GM15510 (cell line): ENCODE results near the gene CENPX.

Experiments
- POLR2A ChIP-seq: IDR thresholded peaks from 3 replicates; pipeline ENCODE4 v1.6.1; 2011; ENCODE audit warnings: borderline replicate concordance; ENCODE audit not compliant: insufficient read length; ENCODE audit errors: extremely low read depth

The CENPX gene

DNA sequence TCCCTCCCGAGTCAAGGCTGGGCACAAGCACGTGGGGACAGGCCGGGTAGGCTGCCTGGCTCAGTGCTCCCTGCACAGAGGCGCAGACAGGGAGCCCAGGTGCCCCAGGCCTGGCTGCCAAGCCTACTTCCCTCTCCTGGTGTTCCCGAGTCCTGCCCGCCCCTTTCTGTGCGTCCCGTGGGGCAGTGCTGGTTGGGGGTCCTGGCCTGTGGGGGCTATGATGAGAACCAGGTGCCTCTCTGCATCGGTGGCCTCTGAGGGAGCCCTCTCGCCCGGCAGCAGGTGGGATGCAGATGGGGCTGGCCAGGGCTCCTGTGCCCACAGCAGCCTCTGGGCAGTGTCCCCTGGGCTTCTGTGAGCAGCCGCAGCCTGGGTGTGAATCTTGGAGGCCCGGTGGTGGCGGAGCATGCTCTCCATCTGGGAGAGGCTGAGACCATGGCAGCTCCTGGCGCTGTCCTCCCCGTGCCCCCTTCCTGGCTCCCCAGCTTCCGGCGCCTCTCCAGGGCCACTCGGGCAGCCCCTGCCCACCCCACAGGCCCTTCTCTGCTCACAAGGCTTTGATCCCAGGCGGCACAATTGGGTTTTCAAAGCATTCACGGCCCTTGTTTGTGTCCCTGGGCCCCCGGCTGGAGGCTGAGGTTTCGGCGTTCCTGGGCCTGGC lies 7.2 kb downstream of the CENPX start:
- no peak for TF ChIP-seq POLR2A

DNA sequence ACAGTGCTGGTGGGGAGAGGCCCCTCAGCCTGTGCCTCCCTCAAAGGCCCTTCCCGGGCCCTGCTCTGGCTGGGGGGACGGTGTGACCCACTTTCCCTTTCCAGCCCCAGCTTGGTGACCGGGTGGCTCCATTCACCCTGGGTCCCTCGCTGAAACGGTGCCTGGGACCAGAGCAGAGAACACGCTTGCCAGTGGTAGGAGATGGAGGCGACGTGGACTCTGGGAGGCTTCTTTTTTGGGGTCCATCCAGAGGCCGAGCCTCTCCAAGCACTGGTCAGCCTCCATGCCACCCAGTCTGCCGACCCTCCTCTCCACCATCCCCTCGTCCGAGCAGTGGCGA lies 7.7 kb downstream of the CENPX start:
- no peak for TF ChIP-seq POLR2A

DNA sequence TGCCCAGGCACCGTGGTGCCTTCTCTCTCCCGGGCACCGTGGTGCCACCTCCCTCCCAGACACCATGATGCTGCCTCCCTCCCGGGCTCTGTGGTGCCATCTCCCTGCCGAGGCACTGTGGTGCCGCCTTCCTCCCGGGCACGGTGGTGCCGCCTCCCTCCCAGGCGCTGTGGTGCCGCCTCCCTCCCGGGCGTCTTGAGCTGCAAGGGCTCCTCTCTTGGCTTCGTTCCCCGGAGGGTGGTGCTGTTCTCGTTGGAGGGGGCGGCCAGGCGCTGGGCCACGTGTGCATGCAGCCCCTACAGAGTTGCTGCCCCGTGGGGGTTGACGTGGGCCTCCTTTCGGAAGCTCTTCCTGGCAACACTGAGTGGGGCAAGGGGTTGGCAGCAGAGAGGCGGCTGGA lies 8.2 kb downstream of the CENPX start:
- TF ChIP-seq POLR2A, result no peak

DNA sequence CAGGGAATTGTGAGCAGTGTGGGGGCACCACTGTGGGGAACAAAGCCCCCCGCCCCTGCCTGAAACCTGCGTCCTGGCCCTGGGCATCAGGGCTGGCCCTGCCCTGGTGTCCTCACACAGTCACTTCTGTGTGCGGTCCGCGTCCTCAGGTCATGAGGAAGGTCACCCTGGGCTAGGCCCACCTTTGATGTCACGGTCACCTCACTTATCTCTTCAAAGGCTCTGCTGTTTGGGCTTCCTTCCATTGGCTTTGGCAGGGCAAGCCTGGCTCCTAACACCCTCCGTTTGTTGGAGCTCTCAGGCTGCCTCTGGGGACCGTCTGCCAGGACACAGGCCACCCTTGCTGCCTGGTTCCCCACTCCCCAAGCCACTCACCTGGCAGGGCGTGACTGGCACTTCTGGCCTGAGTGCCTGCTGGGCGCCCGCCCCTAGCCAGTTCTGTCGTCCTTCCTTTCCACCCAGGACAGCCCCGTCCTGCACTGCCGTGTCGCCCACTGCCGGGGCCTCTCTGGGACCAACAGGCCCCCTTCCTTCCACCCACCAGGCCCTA lies 8.8 kb downstream of the CENPX start:
- TF ChIP-seq POLR2A, result no peak

DNA sequence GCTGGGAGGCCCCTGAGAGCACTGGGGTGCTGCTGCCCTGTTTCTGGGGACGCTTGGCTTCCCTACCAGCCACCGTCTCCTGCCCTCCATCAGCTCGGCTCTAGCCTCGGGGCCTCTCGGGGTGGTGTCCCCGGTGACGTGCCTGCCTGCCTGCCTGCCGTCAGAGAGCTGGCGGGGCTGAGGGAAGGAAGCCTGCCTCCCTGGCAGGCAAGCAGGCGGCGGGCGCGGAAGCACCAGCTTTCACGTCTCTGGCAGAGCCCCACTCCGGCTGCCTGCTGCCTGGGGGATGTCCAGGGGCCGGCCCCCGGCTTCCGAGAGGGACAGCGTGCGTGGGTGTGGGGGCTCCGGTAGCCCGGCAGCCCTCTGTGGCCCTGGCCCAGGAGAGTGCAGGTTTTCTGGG lies 9.3 kb downstream of the CENPX start:
- TF ChIP-seq POLR2A, result no peak

DNA sequence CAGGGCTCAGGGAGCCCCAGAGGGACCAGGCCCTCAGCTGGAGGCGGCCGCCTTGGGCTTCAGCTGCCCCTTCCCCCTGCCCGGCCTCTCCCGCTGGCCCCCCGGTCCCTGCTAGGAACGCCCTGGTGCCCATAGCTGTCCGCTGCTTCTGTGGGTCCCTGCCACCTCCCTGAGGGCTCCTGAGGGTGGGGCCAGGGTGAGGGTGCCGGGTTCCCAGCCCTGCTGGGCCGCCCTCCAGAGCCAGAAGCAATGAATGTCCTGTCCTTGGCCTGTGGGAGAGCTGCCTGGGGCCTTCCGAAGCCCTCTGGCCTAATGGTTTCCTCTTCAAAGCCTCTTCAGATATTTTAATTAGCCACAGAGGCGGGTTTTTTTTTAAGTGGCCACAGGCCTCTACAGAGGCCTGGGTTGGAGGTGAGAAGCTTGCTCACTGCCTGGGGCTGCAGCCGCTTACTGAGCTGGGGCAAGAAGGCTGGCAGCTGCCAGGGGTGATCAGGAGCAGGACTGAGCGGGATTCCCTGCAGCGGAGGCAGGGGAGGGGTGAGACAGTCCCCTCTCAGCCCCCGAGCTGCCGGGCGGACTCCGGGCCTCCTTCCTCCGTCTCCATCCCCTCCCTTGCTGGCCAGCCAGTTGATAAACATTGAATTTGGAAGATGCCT lies 9.9 kb downstream of the CENPX start:
- TF ChIP-seq POLR2A, result no peak

DNA sequence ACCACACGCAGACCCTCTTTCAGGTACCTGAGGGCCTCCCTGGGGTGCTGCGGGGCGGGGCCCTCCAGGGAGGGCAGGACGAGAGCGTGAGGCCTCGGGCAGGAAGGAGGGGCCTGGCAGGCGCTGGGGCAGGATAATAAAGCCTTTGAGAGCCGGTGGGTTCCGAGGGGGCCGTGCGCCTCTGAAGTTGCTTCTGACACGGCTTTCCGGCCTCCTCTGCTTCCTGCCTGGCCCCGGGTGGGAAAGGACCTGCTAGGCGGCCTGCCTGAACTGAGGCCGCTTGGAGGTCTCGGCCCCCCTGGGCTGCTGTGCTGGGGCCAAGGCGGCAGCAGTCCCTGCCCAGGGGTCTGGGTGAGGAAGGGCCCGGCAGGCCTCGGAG lies 10.4 kb downstream of the CENPX start:
- TF ChIP-seq POLR2A, result no peak

DNA sequence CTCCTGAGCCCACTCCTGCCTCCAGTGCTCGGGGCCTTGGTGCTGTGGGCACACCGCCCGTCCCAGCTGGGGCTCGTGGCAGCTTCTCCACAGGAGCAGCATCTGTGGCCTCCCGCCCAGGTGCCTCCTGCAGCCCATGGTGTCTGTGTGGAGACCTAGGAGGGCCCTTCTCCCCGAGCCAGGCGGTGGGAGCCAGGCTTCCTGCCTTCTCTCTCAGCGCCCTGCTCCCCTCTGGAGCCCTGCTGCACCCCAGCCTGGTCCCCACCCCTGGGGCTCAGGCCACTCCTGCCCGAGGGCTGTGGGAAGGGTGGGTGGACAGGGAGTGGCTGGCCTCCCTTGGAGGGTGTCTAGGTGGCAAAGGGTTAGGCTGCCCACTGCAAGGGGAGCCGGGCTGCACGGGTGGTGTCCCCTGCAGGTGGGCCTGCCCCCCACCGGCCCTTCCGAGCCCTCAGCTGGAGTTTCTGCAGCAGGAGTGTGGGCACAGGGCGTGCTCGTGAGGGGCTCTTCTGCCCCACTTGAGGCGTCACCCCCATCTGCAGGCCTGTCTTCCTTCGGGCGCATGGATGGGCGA lies 11.0 kb downstream of the CENPX start:
- no peak for TF ChIP-seq POLR2A

DNA sequence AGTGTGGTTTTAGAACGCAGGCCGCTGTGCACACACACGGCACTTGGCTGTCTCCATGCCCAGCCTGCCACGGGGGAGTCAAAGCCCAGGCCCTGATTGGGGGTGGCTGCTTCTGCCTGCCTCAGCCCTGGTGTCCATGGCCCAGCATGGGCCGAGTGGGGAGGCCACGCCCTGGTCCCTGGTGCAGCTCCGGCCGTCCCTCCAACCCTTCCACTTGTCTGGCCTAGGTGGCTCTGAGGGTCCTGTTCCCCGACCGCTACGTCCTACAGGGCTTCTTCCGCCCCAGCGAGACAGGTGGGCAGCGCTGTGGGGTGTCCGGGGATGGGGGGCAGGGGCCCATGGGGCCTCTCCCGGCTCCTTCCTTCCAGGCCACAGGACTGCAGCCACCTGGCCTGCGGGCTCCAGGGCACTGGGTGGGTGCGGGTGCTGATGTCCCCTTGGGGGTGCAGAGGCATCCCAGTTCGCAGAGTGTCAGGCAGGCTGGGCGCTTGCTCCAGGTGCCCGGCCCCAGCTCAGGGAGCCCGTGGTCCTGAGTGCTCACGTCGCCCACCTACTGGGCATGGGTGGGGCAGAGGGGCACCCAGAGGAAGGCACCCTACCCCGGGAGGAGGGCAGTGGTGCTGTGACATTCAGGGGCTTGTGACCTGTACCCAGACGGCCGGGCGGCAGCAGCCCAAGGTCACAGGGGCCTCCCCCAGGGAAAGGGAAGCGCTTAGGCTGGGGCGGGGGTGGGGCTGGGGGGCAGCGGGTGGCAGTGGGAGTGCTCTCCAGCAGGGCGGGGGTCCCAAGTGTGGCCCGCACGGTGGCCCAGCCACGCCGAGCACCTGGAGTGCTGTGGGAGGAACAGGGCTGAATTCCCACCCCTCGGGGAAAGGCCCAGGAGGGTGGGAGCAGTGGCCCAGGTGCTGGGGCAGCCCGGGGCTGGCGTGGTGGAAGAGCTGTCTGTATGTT lies 11.8 kb downstream of the CENPX start:
- no peak for TF ChIP-seq POLR2A

DNA sequence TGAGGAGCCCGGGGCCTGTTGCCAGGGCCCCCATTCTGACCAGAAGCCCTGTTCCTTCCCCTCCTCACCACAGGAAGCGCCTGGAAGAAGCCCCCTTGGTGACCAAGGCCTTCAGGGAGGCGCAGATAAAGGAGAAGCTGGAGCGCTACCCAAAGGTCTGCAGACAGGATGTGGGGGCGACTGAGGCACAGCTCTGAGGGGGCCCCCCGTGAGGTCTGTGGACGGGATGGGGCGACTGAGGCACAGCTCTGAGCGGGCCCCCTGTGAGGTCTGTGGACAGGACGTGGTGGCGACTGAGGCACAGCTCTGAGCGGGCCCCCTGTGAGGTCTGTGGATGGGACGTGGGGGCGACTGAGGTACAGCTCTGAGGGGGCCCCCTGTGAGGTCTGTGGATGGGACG lies 13.3 kb downstream of the CENPX start:
- TF ChIP-seq POLR2A, result no peak

DNA sequence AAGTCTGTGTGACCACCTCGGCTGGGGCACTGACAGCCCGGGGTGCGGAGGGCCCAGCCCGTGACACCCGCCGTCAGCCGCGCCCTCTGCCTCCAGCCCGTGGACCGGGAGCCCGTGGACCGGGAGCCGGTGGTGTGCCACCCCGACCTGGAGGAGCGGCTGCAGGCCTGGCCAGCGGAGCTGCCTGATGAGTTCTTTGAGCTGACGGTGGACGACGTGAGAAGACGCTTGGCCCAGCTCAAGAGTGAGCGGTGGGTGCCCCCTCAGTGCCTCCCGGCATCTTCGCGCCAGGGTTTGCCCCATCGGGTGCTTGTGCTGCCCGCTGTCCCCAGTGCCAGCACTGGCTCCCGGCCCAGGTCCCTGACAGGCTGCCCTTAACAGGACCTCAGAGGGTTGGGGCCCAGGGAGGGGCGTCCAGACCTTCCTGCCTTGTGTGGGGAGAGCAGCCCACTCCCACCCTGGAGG lies 13.7 kb downstream of the CENPX start:
- TF ChIP-seq POLR2A, result no peak

DNA sequence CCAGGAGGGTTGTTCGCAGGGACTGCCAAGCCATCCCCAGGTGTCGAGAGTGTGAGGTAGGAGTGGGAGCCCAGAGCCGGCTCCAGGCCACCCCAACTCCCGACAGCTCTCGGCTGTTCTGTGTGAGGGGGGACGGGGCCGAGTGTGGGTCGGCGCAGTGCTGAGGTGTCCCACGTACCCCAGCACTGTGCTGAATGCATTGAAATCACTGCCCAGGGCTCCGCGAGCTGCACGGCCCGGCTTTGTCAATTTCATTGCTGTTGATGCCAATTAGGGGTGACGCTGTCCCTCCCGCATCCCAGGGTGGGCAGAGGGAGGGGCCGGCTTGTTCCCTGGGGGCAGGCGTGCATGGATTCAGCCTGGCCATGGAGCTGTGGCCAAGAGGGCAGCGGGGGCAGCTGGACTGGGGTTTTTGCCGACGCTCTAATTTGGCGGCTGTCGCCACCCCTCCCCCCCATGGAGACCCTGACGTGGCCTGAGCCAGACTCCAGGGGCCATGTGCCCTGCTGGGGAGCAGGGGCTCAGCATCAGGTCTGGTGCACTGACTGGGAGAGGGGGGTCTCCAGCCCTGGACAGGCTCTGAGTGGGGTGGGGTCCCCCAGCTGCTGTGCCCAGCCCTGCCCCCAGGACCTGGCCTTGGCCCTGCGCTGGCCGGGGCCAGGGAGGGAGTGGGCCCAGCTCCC lies 14.3 kb downstream of the CENPX start:
- TF ChIP-seq POLR2A, result no peak

DNA sequence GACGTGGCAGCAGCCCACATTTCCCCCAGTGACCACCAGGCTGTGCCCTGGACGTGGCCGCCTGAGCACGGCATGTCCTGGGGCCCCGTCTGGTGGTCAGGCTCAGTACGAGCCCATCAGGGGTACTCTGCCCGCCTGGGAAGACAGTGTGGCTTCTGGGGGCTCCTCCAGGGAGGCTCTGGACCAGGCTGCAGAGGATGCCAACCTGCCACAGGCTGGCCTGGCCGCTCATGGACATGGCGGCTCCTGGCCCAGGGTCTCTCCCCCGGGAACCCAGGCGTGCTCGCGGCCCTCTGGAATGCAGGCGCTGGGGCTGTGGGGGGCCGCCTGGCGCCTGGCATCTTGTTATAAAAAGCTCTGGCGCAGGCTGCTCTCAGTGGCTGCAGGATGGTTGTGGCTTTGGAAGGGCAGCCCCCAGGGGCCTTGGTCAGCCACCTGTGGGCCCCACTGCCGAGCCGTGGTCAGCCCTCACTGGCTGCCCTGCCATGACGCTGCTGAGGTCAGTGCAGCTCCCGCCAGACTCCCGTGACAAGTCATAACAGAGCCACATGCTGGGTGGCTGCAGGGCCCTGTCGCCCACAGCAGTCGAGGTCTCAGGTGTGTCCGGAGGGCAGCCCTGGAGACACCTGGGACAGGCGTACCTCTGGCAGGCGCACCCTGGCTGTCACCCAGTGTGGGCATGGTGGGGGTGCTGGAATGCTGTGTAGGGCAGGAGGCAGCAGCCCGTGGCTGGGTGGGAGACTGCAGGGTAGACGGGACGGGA lies 15.0 kb downstream of the CENPX start:
- no peak for TF ChIP-seq POLR2A

DNA sequence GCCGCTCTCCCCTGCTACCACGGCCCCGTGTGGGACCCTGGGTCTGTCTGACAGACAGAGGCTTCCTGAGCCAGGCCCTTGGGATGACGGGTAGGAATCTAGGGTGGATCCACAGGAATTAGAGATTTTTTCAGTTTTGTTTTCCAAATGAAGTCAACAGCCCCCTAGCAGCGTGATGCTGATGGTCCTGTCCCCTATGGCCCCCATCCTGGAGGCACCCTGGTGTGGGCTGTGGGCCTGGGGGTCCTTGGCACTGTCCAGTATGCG lies 15.5 kb downstream of the CENPX start:
- TF ChIP-seq POLR2A, result no peak
